Activated T-cell treated with anti-CD3 and anti-CD28 coated beads, Interleukin-2, amount 50 U/mL, for 24 hours (primary cell): ENCODE data around the gene SP140.

ENCODE experiments used
- DNase-seq: peaks from one replicate; pipeline ENCODE4 v3.0.0-alpha.2; 2020
- H3K27ac Mint-ChIP-seq: 2 replicates; pipeline ENCODE4 v1.8.0; 2020; ENCODE audit warnings: mild to moderate bottlenecking, mixed read lengths
- H3K27me3 Mint-ChIP-seq: 2 replicates; pipeline ENCODE4 v1.8.0; 2020; ENCODE audit warnings: mixed read lengths
- H3K36me3 Mint-ChIP-seq: 2 replicates; pipeline ENCODE4 v1.8.0; 2020; ENCODE audit warnings: low read depth, mixed read lengths
- H3K4me1 Mint-ChIP-seq: 2 replicates; pipeline ENCODE4 v1.8.0; 2020; ENCODE audit warnings: low read depth, mixed read lengths
- H3K4me3 Mint-ChIP-seq: 2 replicates; pipeline ENCODE4 v1.8.0; 2020; ENCODE audit warnings: mild to moderate bottlenecking, moderate library complexity, mixed read lengths
- H3K9me3 Mint-ChIP-seq: 2 replicates; pipeline ENCODE4 v1.8.0; 2020; ENCODE audit warnings: mixed read lengths

The SP140 gene

DNA sequence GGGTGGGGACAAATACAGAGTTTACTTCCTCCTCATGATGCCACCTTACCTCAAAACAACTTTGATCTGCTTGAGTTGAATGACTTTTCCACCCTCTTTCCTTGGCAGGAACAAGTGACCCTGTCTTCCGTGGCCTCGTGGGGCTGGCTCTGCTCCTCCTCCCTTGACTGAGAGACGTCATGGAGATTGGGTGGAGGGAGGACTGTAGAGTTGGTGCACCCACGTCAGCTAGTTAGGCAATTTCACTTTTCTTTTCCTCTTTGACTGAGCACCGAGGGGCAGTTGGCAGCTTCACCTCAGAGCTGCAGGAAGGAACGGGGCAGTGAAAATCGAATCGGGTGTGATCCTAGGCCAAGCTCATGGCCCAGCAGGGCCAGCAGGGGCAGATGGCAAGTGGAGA lies at the start of gene SP140:
Gene SP140 (plus strand): TSS at position 251 of the 400 bp plus-strand sequence. CDS start 109 bp downstream, at position 360.
- Mint-ChIP-seq H3K4me1 (peaks cover 69% of the 10 kb centered on the region), H3K27me3 (no peaks in the 10 kb centered on the region), H3K27ac (peak within 1 kb of the TSS; percentile 98), H3K36me3 (peaks cover 45% of the 10 kb centered on the region), H3K9me3 (no peaks in the 10 kb centered on the region), H3K4me3 (peak within 1 kb of the TSS; percentile 91)
- DNase-seq = peak; percentile 73

DNA sequence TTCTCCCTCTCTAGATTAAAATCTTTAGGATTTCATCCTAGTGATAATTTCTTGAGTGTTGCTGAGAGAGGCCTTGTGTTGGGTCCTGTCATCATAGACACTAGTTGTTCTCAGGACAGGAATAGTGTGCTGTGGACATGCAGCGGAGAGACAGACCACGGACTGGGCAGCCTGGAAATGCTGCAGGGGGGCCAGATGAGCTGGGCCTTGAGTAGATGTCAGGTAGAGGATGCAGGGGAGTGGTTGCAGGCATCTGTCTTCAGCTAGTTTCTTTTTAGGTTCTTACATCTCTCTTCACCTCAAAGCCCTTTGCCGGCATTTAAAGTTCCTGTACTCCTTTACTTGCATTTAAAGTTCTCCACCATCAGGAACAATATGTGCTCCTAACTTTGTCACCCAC lies 48.5 kb upstream of the SP140 start:
- Mint-ChIP-seq H3K36me3 (peaks cover 100% of the 10 kb centered on the region), H3K4me1 (no peaks in the 10 kb centered on the region), H3K27me3 (no peaks in the 10 kb centered on the region), H3K9me3 (no peaks in the 10 kb centered on the region), H3K27ac (peak overlapping the region; percentile 75), H3K4me3 (no peak overlapping the region)
- no peak for DNase-seq

DNA sequence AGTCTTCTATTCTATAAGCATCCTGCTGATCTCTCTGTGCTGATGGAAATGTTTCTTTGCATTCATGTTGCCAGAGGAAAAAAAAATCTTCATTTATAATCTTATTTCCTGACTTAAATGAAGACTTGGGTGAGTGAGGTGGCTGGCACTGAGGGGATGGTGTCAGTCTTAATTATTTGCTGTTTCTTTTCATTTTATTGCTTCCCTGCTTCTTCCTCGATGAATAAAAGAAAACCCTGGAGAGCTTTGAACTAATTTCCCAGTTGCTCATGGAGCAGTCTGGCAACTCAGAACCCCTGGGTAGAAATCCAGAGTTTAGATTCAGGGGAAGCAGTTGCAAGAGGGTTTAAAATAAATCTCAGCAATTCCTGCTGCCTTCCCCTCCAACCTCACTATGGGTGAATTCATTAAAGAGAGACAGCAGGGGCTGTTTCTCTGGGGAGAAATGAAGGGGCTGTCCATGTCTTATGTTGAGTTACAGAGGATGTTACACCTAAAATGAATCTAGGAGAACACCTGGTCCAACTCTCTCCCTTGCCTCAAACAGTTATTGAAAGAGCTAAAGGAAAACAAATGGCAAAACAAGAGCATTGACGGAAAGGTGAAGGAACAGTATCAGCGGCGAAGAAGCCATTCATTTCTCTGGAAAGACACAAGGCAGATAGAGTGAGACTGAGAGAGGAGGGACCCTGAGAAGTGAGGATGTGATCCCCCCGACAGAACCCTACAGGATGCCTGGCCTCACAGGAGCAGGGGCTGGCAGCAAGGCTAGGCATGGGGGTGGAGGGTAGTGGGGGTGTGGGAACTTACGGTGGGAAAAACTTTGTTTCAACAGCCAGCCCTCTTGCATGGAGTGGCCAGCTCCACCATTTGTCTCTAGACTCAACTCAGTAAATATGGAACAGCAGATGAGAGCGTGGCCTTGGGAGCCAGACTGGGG lies 46.7 kb upstream of the SP140 start:
- Mint-ChIP-seq H3K4me3 (no peak overlapping the region), H3K36me3 (peaks cover 100% of the 10 kb centered on the region), H3K4me1 (no peaks in the 10 kb centered on the region), H3K27me3 (no peaks in the 10 kb centered on the region), H3K9me3 (no peaks in the 10 kb centered on the region), H3K27ac (peak overlapping the region; percentile 16)
- DNase-seq = no peak

DNA sequence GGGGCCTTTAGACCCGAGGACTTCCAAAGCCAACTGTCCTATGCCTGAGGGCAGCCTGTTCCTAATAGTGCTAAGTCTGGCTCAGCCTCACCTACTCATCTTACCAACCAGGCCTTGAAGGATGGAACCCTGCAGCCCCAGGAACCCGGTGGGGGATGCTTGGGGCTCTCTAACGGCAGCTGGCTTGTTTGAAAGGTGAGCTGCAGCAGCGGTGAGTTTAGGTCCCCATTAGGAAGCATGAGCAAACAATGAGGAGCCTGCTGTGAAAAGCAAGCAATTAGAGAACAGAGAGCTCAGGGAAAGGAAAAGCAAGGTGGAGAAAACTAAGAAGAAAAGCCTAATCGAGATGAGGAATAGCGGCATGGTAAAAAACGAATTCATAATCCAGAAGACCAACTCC lies 45.6 kb upstream of the SP140 start:
- Mint-ChIP-seq H3K27ac (no peak overlapping the region), H3K9me3 (no peaks in the 10 kb centered on the region), H3K36me3 (peaks cover 100% of the 10 kb centered on the region), H3K4me3 (no peak overlapping the region), H3K27me3 (no peaks in the 10 kb centered on the region), H3K4me1 (no peaks in the 10 kb centered on the region)
- DNase-seq = no peak

DNA sequence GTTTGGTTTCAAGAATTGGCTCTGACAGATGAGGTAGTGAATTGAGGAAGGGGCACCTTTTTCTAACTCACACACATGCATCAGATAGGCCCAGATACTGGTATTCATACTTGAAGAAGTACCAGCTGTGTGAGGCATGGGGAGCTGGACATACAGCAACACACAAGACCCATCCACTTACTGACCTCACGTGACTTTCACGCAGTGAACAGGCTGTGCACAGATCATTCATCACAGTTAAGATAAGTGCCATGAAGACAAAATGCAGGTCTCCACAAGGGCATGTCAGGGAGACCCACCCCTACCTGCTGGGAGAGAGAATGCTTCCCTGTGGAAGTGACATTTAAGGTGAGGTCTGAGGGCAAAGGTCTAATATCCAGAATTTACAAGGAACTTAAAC lies 44.3 kb upstream of the SP140 start:
- H3K4me3 Mint-ChIP-seq = no peak overlapping the region
- H3K9me3 Mint-ChIP-seq = no peaks in the 10 kb centered on the region
- no peaks in the 10 kb centered on the region for H3K27me3 Mint-ChIP-seq
- H3K4me1 Mint-ChIP-seq = no peaks in the 10 kb centered on the region
- no peak for DNase-seq
- H3K27ac Mint-ChIP-seq = peak overlapping the region; percentile 50
- H3K36me3 Mint-ChIP-seq = peaks cover 100% of the 10 kb centered on the region

DNA sequence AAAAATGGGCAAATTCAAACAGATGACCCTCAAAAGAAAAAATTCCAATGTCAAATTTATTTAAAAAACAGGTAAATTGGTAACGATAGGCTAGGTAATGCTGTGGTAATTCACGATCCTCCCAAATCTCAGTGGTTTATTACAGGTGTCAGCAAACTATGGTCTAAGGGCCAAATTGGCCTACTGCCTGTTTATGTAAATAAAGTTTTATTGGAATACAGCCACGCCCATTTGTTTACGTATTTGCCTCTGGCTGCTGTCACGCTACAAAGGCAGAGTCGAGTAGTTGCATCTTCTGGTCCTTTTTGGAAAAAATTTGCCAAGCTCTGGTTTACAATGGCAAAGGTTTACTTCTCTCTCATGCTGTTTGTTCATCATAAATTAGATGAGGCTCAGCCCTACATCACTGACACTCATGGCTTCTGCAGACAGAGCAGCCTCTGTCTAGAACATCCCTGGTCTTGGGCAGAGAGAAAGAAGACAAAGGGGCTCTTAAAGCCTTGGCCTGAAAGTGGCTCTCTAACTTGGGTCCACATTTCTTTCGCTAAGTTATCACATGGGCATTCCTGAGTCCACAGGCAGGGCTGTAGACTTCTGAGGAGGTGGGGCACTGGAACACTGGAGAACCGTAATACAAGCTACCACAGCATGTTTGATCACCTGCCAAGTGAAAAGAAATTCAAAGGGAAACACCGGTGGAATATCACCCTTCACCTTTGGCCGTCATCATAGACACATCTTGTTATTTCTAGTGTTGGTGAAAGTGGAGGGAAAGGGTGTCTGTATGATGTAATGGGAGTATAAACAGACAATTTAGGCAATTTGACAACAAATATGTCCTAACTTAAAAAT lies 40.6 kb upstream of the SP140 start:
- Mint-ChIP-seq H3K27me3 (no peaks in the 10 kb centered on the region), H3K9me3 (peaks cover 3% of the 10 kb centered on the region), H3K27ac (peak overlapping the region; percentile 44), H3K4me3 (no peak overlapping the region), H3K4me1 (peaks cover 2% of the 10 kb centered on the region), H3K36me3 (peaks cover 95% of the 10 kb centered on the region)
- no peak for DNase-seq

DNA sequence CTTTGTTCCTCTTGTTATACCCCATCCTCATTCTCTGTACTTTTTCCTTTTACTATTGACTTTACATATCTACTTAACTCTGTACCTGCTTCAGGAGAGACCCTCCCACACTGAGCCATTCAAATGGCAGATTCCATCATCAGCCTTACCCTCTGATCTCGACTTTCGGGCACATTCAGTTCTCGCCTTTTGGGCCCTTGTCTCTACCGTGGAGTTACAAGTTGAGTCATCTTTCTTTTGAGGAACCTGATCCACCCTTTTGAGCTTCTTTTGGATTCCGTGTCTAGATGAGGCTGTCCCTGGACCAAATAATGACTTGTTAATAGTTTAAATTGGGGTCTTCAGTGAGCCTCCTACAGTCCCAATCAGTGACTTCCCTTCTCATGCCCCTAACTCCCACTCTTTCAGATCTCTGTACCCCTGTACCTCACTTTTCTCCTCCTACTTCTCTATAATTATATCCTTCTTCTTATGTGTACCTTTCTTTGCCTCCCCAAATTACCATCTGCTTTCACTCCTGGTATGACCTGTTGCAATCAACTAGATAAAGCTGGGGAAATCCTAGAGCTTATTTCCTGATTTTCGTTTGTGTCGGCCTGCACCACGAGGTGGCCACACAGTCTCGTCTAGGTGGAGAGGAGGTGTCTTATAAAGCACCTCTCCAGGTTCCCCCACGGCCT lies 23.0 kb upstream of the SP140 start:
- Mint-ChIP-seq H3K27ac (peak overlapping the region; percentile 85), H3K4me1 (peaks cover 33% of the 10 kb centered on the region), H3K4me3 (no peak overlapping the region), H3K27me3 (no peaks in the 10 kb centered on the region), H3K36me3 (peaks cover 84% of the 10 kb centered on the region), H3K9me3 (no peaks in the 10 kb centered on the region)
- no peak for DNase-seq

DNA sequence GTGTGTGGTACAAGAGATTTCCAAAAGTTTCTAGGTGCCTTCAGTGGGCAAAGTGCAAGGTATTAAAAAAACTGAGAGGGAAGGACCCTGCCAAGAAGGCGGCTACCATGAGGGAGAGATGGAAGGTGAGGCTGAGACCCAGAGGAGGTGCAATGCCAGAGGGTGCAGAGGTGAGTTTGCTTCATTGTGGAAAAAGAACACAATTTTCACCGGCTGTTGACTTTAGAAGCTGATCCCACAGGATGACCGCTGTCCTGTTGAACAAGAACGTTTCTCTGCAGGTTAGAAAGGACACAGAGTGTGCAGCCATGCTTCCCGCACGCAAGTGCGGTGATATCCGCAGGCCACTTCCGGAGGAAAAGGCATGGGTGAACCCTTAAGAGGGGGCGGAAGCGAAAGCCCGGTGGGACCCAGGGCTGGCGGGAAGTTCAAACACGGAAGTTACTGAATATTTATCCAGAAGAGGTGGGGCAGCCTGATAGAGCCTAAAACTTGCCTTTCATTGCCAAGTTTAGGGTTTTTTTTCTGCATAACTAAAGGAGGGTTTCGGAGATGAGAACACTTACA lies 22.3 kb upstream of the SP140 start:
- Mint-ChIP-seq H3K4me3 (no peak overlapping the region), H3K27me3 (no peaks in the 10 kb centered on the region), H3K36me3 (peaks cover 78% of the 10 kb centered on the region), H3K4me1 (peaks cover 33% of the 10 kb centered on the region), H3K9me3 (no peaks in the 10 kb centered on the region), H3K27ac (peak overlapping the region; percentile 85)
- no peak for DNase-seq

DNA sequence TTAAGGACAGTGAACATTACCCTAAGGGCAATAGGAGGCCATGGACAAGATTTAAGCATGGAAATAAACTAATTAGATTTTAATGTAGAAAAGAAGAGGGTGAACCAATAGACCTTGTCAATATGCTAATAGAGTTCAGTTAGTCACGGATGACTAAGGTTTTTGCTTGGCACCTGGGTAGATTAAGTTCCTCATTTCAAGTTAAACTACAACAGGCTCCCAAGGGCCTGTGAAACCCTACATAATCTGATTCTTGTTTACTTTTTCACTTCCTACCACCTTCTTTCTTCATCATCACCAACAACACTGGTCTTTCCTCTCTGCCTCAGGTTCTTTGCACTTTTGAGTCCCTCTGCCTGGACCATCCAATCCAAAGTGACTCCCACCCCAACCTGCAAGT lies 20.5 kb upstream of the SP140 start:
- no peaks in the 10 kb centered on the region for H3K27me3 Mint-ChIP-seq
- H3K27ac Mint-ChIP-seq = peak overlapping the region; percentile 80
- H3K4me1 Mint-ChIP-seq = peaks cover 33% of the 10 kb centered on the region
- H3K36me3 Mint-ChIP-seq = peaks cover 61% of the 10 kb centered on the region
- no peak overlapping the region for H3K4me3 Mint-ChIP-seq
- H3K9me3 Mint-ChIP-seq = no peaks in the 10 kb centered on the region
- DNase-seq = no peak

DNA sequence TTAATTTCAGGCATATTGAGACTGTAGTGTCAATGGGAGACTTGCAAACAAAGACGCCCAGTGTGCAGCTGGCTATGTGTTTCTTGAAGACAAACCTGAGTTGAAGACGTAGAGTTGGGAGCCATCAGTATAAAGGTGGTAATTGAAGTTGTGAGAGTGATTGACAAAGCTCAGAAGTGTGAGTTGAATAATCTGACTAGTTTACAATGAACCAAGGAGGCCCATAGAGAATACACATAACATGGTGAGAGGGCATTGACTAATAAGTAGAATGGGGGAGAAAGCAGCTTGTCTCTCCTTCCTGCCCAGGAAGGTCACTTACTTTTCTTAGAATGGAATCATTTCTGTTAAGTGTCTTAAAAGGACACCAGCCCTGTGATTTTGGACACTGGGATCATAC lies 19.8 kb upstream of the SP140 start:
- no peak overlapping the region for H3K4me3 Mint-ChIP-seq
- peaks cover 33% of the 10 kb centered on the region for H3K4me1 Mint-ChIP-seq
- peaks cover 54% of the 10 kb centered on the region for H3K36me3 Mint-ChIP-seq
- no peaks in the 10 kb centered on the region for H3K27me3 Mint-ChIP-seq
- peak overlapping the region; percentile 80 for H3K27ac Mint-ChIP-seq
- DNase-seq = no peak
- H3K9me3 Mint-ChIP-seq = no peaks in the 10 kb centered on the region

DNA sequence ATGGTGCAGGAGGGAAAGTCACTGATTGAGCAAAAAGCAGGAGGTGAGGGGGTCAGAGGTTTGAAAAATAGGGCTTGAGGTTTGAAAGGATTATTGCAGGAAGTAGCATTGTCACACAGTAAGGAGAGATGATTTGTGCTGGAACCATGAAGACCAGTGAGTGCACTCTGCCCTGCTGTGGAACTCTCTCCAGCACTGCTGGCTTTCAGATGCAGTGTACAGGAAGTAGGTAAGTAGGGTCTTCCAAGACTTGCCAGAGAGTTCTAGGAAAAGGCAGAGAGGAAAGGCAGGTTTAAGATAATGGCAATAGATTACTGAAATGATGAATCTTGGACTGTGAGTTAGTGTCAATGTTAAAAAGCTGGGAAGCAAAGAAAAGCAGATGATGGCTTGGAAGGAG lies 17.0 kb upstream of the SP140 start:
- Mint-ChIP-seq H3K36me3 (peaks cover 28% of the 10 kb centered on the region), H3K4me1 (peaks cover 22% of the 10 kb centered on the region), H3K9me3 (no peaks in the 10 kb centered on the region), H3K4me3 (no peak overlapping the region), H3K27me3 (no peaks in the 10 kb centered on the region), H3K27ac (no peak overlapping the region)
- DNase-seq = no peak

DNA sequence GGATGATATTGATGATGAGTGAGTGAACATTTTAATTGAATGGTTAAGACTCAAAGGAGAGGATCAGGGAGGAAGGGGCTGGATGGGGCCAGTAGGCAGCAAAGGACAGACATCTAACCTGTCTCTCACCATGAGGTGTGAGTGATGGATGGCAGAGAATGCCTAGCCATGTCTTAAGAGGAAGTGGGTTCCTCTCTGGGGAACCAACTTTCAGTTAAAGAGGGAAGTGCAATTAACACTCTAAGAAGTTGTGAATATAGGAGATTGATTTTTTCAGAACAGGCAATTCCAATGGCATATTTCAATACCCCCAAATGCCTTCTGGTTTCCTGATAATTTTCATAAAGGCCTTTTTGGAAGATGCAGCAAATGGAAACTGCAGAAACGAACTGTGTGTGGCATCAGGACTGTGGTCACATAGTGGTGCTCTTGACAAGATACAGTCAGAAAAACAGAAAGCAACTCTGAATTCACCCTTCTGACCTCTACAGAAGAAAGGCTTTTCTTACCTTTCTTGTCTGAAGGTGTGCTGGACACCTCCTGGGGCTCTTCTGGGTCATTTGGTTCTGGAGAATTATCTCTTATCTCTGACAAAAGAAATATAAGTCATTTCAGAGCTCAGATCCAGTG lies 16.0 kb upstream of the SP140 start:
- Mint-ChIP-seq H3K27ac (no peak overlapping the region), H3K9me3 (no peaks in the 10 kb centered on the region), H3K27me3 (no peaks in the 10 kb centered on the region), H3K4me1 (peaks cover 25% of the 10 kb centered on the region), H3K4me3 (no peak overlapping the region), H3K36me3 (peaks cover 18% of the 10 kb centered on the region)
- no peak for DNase-seq

DNA sequence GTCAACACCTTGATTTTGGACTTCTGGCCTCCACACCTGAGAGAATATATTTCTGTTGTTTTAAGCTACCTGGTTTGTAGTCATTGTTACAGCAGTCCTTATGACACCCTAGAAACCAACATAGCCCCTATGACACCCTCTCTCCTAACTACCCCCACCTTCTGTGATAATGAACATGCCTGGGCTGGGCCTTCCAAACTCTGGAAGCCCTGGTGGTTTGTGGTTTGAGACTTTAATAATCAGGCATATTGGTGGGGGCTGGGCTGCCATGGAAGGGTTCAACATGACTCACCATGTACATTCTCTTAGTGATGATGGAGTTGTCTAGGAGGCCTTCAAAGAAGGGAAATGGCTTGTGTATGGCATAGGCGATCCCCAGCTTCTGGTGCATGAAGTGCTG lies 9.0 kb upstream of the SP140 start:
- peaks cover 54% of the 10 kb centered on the region for H3K4me1 Mint-ChIP-seq
- H3K36me3 Mint-ChIP-seq = peaks cover 30% of the 10 kb centered on the region
- H3K27me3 Mint-ChIP-seq = no peaks in the 10 kb centered on the region
- peak overlapping the region; percentile 94 for H3K4me3 Mint-ChIP-seq
- H3K9me3 Mint-ChIP-seq = no peaks in the 10 kb centered on the region
- no peak for DNase-seq
- peak overlapping the region; percentile 16 for H3K27ac Mint-ChIP-seq

DNA sequence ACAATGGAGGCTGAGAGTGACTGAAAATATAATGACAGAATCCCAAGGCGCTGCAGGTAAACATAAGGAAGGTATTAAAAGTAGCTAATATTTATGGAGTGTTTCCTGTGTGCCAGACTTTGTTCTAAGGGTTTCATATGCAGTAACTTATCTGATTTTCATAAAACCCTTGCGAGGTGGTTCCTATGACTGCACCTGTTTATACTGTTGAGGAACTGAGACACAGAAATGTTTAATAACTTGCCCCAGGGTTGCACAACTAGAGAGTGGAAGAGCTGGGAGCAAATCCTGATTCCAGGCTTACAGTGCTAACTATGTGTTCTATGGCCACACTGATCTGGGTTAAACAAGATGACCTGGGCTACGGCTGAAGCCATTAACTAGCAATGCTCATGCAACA lies 8.1 kb upstream of the SP140 start:
- no peaks in the 10 kb centered on the region for H3K27me3 Mint-ChIP-seq
- no peaks in the 10 kb centered on the region for H3K9me3 Mint-ChIP-seq
- H3K36me3 Mint-ChIP-seq = peaks cover 30% of the 10 kb centered on the region
- H3K27ac Mint-ChIP-seq = peak overlapping the region; percentile 47
- H3K4me1 Mint-ChIP-seq = peaks cover 58% of the 10 kb centered on the region
- DNase-seq = no peak
- H3K4me3 Mint-ChIP-seq = peak overlapping the region; percentile 94
